IMR-90 (cell line): ENCODE data around the gene KIF5C. TPM values are rescaled to one million over a fixed set of nuclear protein-coding genes. Genes with fewer than 3 reads are reported as not detected.

Experiments used
- ATAC-seq: fragments of 200-7000 bp; cut with Tn5 transposase; 2 replicates; pipeline ENCODE4 v1.9.1; 2020; ENCODE audit warnings: low read depth, mild to moderate bottlenecking, moderate library complexity
- BruUV-seq: library from RNA; stranded (reverse); fragments of 400-500 nt; replicated peaks from 2 replicates; lab custom pipeline; 2021; lab: Mats Ljungman, UMichigan
- CTCF ChIA-PET: fragments of 300-600 bp; formaldehyde crosslinking; extraction: SDS; loops from one replicate; lab custom pipeline; 2021; ENCODE audit warnings: antibody characterized with exemption; lab: Yijun Ruan, JAX
- POLR2A ChIA-PET: fragments of 300-600 bp; sonication (Branson Sonifier 250); formaldehyde crosslinking; loops from one replicate; lab custom pipeline; 2022; ENCODE audit warnings: antibody characterized with exemption; ENCODE audit not compliant: unreplicated experiment; lab: Charles Lee
- DNase-seq: peaks from one replicate; pipeline ENCODE4 v3.0.0; 2013
- H2AFZ ChIP-seq: replicated peaks from 2 replicates; pipeline ENCODE3; 2013; ENCODE audit warnings: low read length, mild to moderate bottlenecking; ENCODE audit not compliant: poor library complexity
- H2AK5ac ChIP-seq: 2 replicates; pipeline ENCODE4 v1.6.1; 2013; ENCODE audit warnings: low read depth, low read length, inconsistent platforms
- H2AK9ac ChIP-seq: replicated peaks from 2 replicates; pipeline ENCODE3; 2013; ENCODE audit warnings: mild to moderate bottlenecking, low read depth, low read length, moderate library complexity; ENCODE audit not compliant: poor library complexity
- H2BK120ac ChIP-seq: 2 replicates; pipeline ENCODE4 v1.6.1; 2013; ENCODE audit warnings: low read depth, low read length, inconsistent platforms
- H2BK15ac ChIP-seq: 3 replicates; pipeline ENCODE4 v1.6.1; 2013; ENCODE audit warnings: low read depth, low read length, inconsistent platforms
- H2BK20ac ChIP-seq: 2 replicates; pipeline ENCODE4 v1.6.1; 2013; ENCODE audit warnings: low read depth, mild to moderate bottlenecking, inconsistent platforms, low read length, moderate library complexity
- H2BK5ac ChIP-seq: 2 replicates; pipeline ENCODE4 v1.6.1; 2013; ENCODE audit warnings: mild to moderate bottlenecking, low read depth, low read length, inconsistent platforms; ENCODE audit not compliant: poor library complexity, severe bottlenecking
- H3K14ac ChIP-seq: replicated peaks from 2 replicates; pipeline ENCODE4 v1.6.1; 2013; ENCODE audit warnings: low read depth, low read length, inconsistent platforms
- H3K18ac ChIP-seq: 2 replicates; pipeline ENCODE4 v1.6.1; 2013; ENCODE audit warnings: low read depth, low read length, control low read depth
- H3K23ac ChIP-seq: 2 replicates; pipeline ENCODE4 v1.6.1; 2013; ENCODE audit warnings: low read depth, low read length, inconsistent platforms
- H3K27ac ChIP-seq: 2 replicates; pipeline ENCODE4 v1.5.1; 2013; ENCODE audit warnings: mild to moderate bottlenecking, control low read depth, low read length; ENCODE audit not compliant: insufficient read depth
- H3K27me3 ChIP-seq: 2 replicates; pipeline ENCODE4 v1.6.1; 2013; ENCODE audit warnings: low read length; ENCODE audit not compliant: control insufficient read depth, insufficient read depth
- H3K36me3 ChIP-seq: 2 replicates; pipeline ENCODE4 v1.6.1; 2013; ENCODE audit warnings: low read length, mixed read lengths; ENCODE audit not compliant: control insufficient read depth, insufficient read depth
- H3K4ac ChIP-seq: 2 replicates; pipeline ENCODE4 v1.6.1; 2013; ENCODE audit warnings: low read depth, low read length, inconsistent platforms
- H3K4me1 ChIP-seq: 2 replicates; pipeline ENCODE4 v1.6.1; 2013; ENCODE audit warnings: low read length, mixed read lengths; ENCODE audit not compliant: control insufficient read depth, insufficient read depth
- H3K4me2 ChIP-seq: 2 replicates; pipeline ENCODE4 v1.6.1; 2013; ENCODE audit warnings: low read depth, mild to moderate bottlenecking, control low read depth, low read length, moderate library complexity
- H3K4me3 ChIP-seq: 2 replicates; pipeline ENCODE4 v1.5.1; 2013; ENCODE audit warnings: low read depth, mild to moderate bottlenecking, control low read depth, low read length, moderate library complexity; ENCODE audit not compliant: insufficient read depth
- H3K56ac ChIP-seq: 2 replicates; pipeline ENCODE4 v1.6.1; 2013; ENCODE audit warnings: low read length, inconsistent platforms; ENCODE audit not compliant: insufficient read depth; ENCODE audit errors: extremely low read depth
- H3K79me1 ChIP-seq, 2 experiments: 2 replicates each; pipeline ENCODE4 v1.6.1; 2013; ENCODE audit warnings: low read length in 2 of 2, inconsistent platforms in 1 of 2, low read depth in 1 of 2
- H3K9ac ChIP-seq: 2 replicates; pipeline ENCODE4 v1.6.1; 2013; ENCODE audit warnings: low read depth, low read length, control low read depth
- H3K9me1 ChIP-seq: 2 replicates; pipeline ENCODE4 v1.6.1; 2013; ENCODE audit warnings: low read length, inconsistent platforms; ENCODE audit not compliant: insufficient read depth
- H3K9me3 ChIP-seq: 2 replicates; pipeline ENCODE4 v1.6.1; 2013; ENCODE audit warnings: low read length; ENCODE audit not compliant: control insufficient read depth, insufficient read depth
- H4K20me1 ChIP-seq: 2 replicates; pipeline ENCODE4 v1.6.1; 2013; ENCODE audit warnings: low read length, inconsistent platforms; ENCODE audit not compliant: insufficient read depth
- H4K5ac ChIP-seq: 2 replicates; pipeline ENCODE4 v1.6.1; 2013; ENCODE audit warnings: mild to moderate bottlenecking, low read depth, low read length, control low read depth
- H4K8ac ChIP-seq, 2 experiments: 2 replicates each; pipeline ENCODE4 v1.6.1; 2013; ENCODE audit warnings: low read depth in 2 of 2, low read length in 2 of 2, control low read depth in 1 of 2, inconsistent platforms in 1 of 2
- H4K91ac ChIP-seq: 2 replicates; pipeline ENCODE4 v1.6.1; 2013; ENCODE audit warnings: low read depth, low read length, inconsistent platforms; ENCODE audit not compliant: insufficient read depth
- BHLHE40 ChIP-seq: fragments of 150-350 bp; IDR thresholded peaks from 2 replicates; pipeline ENCODE4 v1.6.1; 2016; ENCODE audit warnings: mild to moderate bottlenecking, low read depth, low read length
- CEBPB ChIP-seq: IDR thresholded peaks from 2 replicates; pipeline ENCODE4 v1.6.1; 2012; ENCODE audit warnings: low read depth, low read length, improper control_type of control experiment
- CHD1 ChIP-seq: IDR thresholded peaks from 2 replicates; pipeline ENCODE4 v1.6.1; 2012; ENCODE audit warnings: low read depth, low read length, improper control_type of control experiment
- FOS ChIP-seq: fragments of 150-350 bp; IDR thresholded peaks from 2 replicates; pipeline ENCODE4 v1.6.1; 2016; ENCODE audit warnings: low read depth, low read length
- MAFK ChIP-seq: IDR thresholded peaks from 2 replicates; pipeline ENCODE4 v1.6.1; 2012; ENCODE audit warnings: low read depth, low read length, improper control_type of control experiment
- MAZ ChIP-seq: IDR thresholded peaks from 2 replicates; pipeline ENCODE4 v1.6.1; 2012; ENCODE audit warnings: low read depth, mild to moderate bottlenecking, low read length, improper control_type of control experiment, moderate library complexity, borderline replicate concordance
- MXI1 ChIP-seq: IDR thresholded peaks from 2 replicates; pipeline ENCODE4 v1.6.1; 2012; ENCODE audit warnings: low read depth, mild to moderate bottlenecking, low read length, moderate library complexity, borderline replicate concordance
- NFE2L2 ChIP-seq: fragments of 150-350 bp; IDR thresholded peaks from 2 replicates; pipeline ENCODE4 v1.6.1; 2016; ENCODE audit warnings: low read depth, mild to moderate bottlenecking, low read length
- POLR2A ChIP-seq: IDR thresholded peaks from 2 replicates; pipeline ENCODE4 v1.6.1; 2012; ENCODE audit warnings: mild to moderate bottlenecking, low read depth, low read length
- RAD21 ChIP-seq: IDR thresholded peaks from 2 replicates; pipeline ENCODE4 v1.6.1; 2012; ENCODE audit warnings: low read length, improper control_type of control experiment
- RCOR1 ChIP-seq: IDR thresholded peaks from 2 replicates; pipeline ENCODE4 v1.6.1; 2012; ENCODE audit warnings: mild to moderate bottlenecking, low read length, improper control_type of control experiment; ENCODE audit not compliant: insufficient replicate concordance
- RFX5 ChIP-seq: IDR thresholded peaks from 2 replicates; pipeline ENCODE4 v1.8.0; 2012; ENCODE audit warnings: low read depth, mild to moderate bottlenecking, low read length, moderate library complexity
- SMC3 ChIP-seq: fragments of 150-350 bp; IDR thresholded peaks from 2 replicates; pipeline ENCODE4 v1.6.1; 2016; ENCODE audit warnings: low read depth, mild to moderate bottlenecking, antibody characterized with exemption, low read length, moderate library complexity
- WGBS, 2 experiments: methylation state at CpG; one replicate each; pipeline versions ENCODE4 v1.1.5 to v1.1.7; 2013; ENCODE audit warnings: missing lambda C conversion rate in 2 of 2; ENCODE audit not compliant: insufficient read length in 1 of 2; ENCODE audit errors: extremely low coverage in 2 of 2; 5-methylcytosine and 5-hydroxymethylcytosine counted together
- dilution Hi-C: fragments of 300-500 bp; cut with HindIII; formaldehyde crosslinking; loops from one replicate; pipeline ENCODE4 v1.14.3; 2018; ENCODE audit warnings: low sequenced_read_pairs; ENCODE audit not compliant: unreplicated experiment
- in situ Hi-C: fragments of 300-500 bp; cut with MboI; formaldehyde crosslinking; loops from 3 replicates; pipeline ENCODE4 v1.14.3; 2019; ENCODE audit warnings: low sequenced_read_pairs, inconsistent platforms, mixed read lengths
- intact Hi-C: fragments of 100-400 bp; cut with micrococcal nuclease; formaldehyde crosslinking; loops from 2 replicates; pipeline ENCODE4 v1.10.0; 2022
- polyA plus RNA-seq, 3 experiments: library from polyadenylated mRNA; depleted of rRNA; stranded (reverse); fragments of >200 nt; gene quantifications; 2 replicates each; pipeline ENCODE4 v1.2.3, GENCODE V29; 2012; ENCODE audit warnings: low replicate concordance in 1 of 3
- total RNA-seq: library from RNA; depleted of rRNA; stranded (reverse); fragments of >200 nt; gene quantifications from 2 replicates; pipeline ENCODE4 v1.2.3, GENCODE V29; 2012
- TF ChIP-seq, protein P1 (sequence below): conservative IDR thresholded peaks from 2 replicates; pipeline ENCODE4 v1.5.1; 2012; ENCODE audit warnings: mild to moderate bottlenecking, low read depth, low read length, improper control_type of control experiment
- TF ChIP-seq, protein P2 (sequence below): fragments of 150-350 bp; IDR thresholded peaks from 2 replicates; pipeline ENCODE4 v1.6.1; 2017; ENCODE audit warnings: mild to moderate bottlenecking, antibody characterized with exemption, low read length, low read depth
- TF ChIP-seq, protein P3 (sequence below): fragments of 150-350 bp; IDR thresholded peaks from 2 replicates; pipeline ENCODE4 v1.6.1; 2016; ENCODE audit warnings: low read depth, mild to moderate bottlenecking, low read length, moderate library complexity, borderline replicate concordance

The KIF5C gene
- total and polyA plus RNA-seq, 2 of the 4 experiments (the other 2 are of a cell fraction) = 0.10 to 0.18 TPM

DNA sequence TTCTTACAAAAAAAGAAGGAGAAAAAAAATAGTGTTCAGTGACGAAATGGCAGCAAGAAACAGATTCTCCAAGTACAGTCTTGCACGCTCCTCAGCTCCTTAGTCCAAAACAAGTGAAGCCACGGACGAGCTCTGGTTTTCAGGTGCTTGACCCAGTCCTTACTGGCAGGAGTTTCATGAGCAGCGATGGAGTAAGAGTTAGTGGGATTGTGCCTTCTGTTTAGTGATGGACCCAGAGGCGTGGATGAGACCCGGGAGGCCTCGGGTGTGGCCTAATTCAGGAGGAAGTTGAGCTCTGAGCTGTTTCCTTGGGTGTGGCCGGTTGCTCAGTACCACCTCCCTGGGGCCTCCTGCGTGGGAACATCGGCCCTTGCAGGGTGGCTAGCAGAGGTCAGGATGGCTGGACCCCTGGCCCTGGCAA is 52.0 kb downstream of the KIF5C start:
- Histone ChIP-seq H3K18ac (no peak overlapping the region), H2AK9ac (no peak overlapping the region), H3K4ac (no peak overlapping the region), H4K20me1 (no peaks in the 10 kb centered on the region), H2AK5ac (no peak overlapping the region), H4K5ac (no peak overlapping the region), H3K23ac (no peak overlapping the region), H3K9me3 (no peaks in the 10 kb centered on the region), H2BK20ac (no peak overlapping the region), H4K8ac (no peak overlapping the region), H2AFZ (peak overlapping the region; percentile 40), H2BK15ac (no peak overlapping the region), H4K91ac (no peak overlapping the region), H3K14ac (no peak overlapping the region), H3K79me1 (no peaks in the 10 kb centered on the region), H3K36me3 (no peaks in the 10 kb centered on the region), H2BK120ac (no peak overlapping the region), H2BK5ac (no peak overlapping the region), H3K4me2 (no peak overlapping the region), H3K4me1 (no peaks in the 10 kb centered on the region), H3K27me3 (no peaks in the 10 kb centered on the region), H3K27ac (no peak overlapping the region), H3K9me1 (no peaks in the 10 kb centered on the region), H3K4me3 (no peak overlapping the region), H3K9ac (no peak overlapping the region), H3K56ac (no peak overlapping the region)
- ATAC-seq = no peak; the same call in 1 of the 2 replicates
- BruUV-seq = no TSS peak
- dilution Hi-C loops = no loop called here
- WGBS, 2 experiments = 60% methylated on average over 3 of the region's 11 CpGs; no CpG with 5 or more reads in 1 of the 2 experiments
- TF ChIP-seq SMC3 (no peak), CEBPB (no peak), POLR2A (no peak), RFX5 (no peak), FOS (no peak), BHLHE40 (no peak), MXI1 (no peak), MAFK (no peak), MAZ (no peak), NFE2L2 (no peak), CHD1 (no peak), RCOR1 (no peak), RAD21 (no peak)
- TF ChIP-seq, protein P1, sequence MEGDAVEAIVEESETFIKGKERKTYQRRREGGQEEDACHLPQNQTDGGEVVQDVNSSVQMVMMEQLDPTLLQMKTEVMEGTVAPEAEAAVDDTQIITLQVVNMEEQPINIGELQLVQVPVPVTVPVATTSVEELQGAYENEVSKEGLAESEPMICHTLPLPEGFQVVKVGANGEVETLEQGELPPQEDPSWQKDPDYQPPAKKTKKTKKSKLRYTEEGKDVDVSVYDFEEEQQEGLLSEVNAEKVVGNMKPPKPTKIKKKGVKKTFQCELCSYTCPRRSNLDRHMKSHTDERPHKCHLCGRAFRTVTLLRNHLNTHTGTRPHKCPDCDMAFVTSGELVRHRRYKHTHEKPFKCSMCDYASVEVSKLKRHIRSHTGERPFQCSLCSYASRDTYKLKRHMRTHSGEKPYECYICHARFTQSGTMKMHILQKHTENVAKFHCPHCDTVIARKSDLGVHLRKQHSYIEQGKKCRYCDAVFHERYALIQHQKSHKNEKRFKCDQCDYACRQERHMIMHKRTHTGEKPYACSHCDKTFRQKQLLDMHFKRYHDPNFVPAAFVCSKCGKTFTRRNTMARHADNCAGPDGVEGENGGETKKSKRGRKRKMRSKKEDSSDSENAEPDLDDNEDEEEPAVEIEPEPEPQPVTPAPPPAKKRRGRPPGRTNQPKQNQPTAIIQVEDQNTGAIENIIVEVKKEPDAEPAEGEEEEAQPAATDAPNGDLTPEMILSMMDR = no peak
- TF ChIP-seq, protein P2, sequence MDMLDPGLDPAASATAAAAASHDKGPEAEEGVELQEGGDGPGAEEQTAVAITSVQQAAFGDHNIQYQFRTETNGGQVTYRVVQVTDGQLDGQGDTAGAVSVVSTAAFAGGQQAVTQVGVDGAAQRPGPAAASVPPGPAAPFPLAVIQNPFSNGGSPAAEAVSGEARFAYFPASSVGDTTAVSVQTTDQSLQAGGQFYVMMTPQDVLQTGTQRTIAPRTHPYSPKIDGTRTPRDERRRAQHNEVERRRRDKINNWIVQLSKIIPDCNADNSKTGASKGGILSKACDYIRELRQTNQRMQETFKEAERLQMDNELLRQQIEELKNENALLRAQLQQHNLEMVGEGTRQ = no peak
- TF ChIP-seq, protein P3, sequence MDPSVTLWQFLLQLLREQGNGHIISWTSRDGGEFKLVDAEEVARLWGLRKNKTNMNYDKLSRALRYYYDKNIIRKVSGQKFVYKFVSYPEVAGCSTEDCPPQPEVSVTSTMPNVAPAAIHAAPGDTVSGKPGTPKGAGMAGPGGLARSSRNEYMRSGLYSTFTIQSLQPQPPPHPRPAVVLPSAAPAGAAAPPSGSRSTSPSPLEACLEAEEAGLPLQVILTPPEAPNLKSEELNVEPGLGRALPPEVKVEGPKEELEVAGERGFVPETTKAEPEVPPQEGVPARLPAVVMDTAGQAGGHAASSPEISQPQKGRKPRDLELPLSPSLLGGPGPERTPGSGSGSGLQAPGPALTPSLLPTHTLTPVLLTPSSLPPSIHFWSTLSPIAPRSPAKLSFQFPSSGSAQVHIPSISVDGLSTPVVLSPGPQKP = no peak
- intact Hi-C loops = loop anchor here (5.0 kb wide), 1 partner anchor 285 kb away; the partner anchor contains the start of gene EPC2
- no peak for DNase-seq
- POLR2A ChIA-PET = no interaction called here
- CTCF ChIA-PET = interaction anchor here (0.6 to 1.2 kb wide), 2 partner anchors 38 to 59 kb away, joined by 3 to 6 read pairs; no protein-coding TSS in a partner anchor
- in situ Hi-C loops = no loop called here
